NCI-H2029 treated with DMSO at 0.1 percent for 48 hours (cell line): ENCODE results near the gene RPP25.

Experiments used
- DNase-seq: peaks from one replicate; lab custom pipeline; 2025; lab: John Stamatoyannopoulos, UW

Gene RPP25, protein sequence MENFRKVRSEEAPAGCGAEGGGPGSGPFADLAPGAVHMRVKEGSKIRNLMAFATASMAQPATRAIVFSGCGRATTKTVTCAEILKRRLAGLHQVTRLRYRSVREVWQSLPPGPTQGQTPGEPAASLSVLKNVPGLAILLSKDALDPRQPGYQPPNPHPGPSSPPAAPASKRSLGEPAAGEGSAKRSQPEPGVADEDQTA

DNA sequence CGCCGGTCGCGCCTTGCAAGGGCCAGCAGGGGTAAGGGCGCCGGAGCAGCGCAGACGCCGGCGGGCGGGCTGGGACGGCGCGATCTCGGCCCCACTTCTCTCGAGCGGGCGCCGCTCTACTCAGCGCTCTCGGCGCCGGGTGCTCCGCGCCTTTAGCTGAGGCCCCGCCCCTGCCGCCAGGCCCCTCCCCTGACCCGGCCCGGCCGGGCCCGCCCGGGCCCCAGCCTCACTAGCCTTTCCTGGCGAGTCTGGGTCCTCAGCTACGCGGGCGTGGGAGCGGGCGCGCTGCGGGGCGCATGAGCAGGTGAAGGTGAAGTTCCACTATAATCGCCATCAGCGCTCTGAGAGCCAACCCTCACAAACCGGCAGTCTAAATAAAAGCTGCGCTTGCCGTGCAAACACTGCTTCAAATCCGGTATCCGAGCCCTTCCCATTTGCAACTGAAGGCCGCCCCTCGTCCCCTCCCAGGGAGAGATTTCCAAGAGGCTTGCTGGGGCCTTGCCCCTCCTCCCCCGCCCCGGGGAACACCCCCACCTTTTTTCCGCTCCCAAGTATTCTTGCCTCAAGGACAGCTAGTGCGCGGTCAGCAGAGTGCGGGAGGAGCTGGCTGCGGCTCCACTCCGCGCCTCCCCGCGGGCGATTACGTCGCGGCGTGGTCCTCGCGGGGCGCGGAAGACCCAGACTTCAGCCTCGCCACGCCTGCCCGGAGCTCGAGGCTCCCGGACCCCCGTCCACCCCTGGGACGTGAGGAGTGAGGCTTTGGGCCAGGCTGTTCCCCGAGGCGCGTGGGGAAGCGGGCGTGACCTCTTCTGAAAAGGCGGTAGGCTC is at the start of gene RPP25:
Gene RPP25 (minus strand): TSS at position 125 of the 828 bp plus-strand sequence. CDS start 189 bp downstream, outside the sequence.
- DNase-seq: no peak

DNA sequence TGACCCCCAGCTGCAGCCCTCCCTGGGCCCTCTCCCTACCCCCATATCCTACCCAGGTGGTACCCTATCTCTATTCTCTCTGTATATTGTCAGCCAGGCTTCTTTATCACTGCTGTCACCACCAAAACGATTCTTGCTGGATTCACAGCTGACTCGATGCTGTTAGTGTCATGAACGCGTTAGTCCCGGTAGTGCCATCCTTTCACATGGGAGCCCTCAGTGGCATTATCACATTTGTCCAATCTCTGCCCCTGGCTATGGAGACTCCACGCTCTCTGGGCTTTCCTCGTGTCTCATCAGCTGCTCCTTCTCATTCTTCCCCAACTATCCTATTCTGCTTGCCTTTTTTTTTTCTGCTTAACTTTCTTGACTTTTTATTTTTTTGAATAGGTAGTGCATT is 45.8 kb upstream of the RPP25 start:
- DNase-seq: no peak

DNA sequence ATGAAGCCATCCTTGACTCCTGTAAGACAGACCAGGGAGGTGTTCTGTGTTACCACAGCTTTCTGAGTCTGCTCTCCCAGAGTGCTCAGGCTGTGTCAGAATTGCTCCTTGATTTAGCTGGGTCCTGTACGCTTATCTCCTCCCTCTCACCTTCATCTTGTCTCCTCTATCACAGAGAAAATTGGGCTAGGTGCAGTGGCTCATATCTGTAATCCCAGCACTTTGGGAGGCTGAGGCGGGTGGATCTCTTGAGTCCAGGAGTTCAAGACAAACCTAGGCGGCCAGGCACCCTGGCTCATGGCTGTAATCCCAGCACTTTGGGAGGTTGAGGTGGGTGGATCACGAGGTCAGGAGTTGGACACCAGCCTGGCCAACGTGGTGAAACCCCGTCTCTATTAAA is 44.7 kb upstream of the RPP25 start:
- no peak for DNase-seq

DNA sequence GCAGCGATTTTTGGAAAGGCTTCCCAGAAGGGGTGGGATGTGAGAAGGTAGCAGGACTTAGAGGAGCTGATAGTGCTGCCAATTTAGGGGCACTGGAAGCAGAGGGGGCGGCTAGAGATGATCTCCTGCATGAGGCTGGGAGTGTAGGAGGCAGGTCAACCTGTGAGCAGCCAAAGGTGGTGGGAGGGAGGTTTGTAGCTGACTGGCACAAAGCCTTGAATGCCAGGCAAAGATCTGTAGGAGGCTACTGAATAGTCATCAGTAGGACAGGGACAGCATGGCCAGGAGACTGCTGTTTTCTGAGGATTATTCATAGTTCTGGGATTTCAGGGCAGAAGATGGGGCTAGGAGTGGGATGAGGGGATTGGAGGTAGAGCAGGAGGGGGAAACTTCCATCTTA is 41.0 kb upstream of the RPP25 start:
- DNase-seq: no peak

DNA sequence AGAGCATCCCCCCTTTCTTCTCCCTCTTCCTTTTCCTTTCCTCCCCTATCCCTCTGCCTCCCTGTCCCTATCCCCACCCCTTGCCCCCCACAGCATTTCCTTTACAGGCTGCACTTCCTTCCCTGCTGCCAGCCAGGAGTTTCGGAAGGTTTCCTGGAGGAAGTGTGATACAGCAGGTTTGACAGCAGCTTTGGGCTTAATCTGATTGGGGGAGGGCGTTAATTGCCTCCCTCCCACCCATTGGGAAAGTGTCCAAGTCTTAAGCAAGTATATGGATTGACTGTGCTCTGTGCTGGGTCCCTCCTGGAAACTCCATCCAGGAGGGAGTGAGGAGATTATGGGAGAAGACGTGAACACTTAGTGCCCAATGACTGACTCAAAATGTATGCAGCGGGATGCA is 40.6 kb upstream of the RPP25 start:
- DNase-seq: no peak

DNA sequence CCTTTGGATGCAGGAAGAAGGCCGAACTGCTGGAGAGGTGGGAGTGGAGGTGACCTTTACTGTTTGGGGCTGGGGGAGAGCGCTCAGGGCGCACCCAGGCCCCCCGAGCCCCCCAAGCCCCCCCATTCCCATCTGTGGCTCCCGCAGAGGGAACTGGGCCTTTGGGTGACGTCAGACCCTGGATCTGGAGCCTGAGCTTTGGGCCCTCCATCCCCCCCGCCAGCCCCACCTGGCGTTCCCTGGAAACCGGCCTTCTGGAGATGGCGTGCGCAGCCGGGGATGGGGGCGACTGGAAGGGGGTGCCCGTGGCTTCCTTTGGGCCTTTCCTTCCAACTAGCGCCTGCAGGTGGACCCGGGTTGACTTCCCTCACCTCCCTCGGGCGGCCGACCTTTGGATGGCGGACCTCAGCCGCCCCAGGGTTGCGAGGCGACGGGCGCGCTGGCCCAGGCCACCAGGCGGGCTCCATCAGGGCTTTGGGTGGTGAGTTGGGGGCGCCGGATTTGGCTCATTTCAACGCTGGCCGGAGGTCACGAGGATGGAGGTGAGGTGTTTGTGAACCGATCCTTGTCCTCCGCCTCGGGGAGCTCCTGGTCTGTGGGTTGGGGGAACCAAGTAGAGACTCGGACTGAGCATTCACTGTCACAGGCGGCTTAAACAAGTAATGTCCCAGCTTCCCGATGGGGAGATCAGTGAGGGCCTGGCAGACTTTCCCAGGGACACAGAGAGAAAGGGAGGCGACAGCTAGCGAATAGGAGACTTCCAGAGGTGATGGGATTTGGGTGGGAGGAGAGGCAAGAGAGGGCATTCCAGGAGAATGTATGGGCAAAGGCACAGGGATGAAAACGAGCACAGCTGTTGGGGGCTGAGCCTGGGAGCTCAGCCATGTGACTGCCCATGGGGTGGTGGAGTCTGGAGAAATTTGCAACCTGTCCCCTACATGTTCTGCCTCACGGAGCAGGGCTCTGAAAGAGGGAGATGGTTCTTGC is 39.5 kb upstream of the RPP25 start:
- DNase-seq: no peak

DNA sequence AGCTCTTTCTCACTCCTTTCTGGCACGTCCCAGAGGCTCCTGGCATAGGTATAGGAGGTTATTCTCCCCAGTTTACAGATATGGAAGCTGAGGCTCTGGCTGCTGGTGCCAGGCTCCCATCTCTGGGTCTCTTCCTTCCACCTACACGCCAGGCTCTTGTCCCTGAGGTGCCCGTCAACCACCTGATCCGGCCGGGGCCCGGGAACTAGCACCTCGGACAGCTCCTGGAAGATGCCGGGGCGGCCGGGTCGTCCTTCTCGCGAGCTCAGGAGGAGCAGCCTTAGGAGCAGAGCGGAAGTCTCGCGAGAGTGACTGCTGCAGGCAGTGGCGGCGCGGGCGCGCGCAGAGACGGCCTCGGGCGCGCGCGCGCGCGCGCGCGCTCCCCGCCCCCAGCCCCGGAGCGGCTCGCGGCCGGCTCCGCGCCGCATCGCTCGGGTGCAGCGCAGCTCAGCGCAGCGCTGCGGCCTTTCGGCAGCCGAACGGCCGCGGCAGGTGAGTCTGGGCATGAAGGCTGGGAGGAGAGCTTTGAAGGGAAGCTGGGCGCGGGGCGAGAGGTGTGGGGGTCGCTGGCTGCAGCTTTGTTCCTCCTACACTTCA is 38.7 kb upstream of the RPP25 start, which contains the start of gene SCAMP5:
Gene SCAMP5 (plus strand): TSS at position 382 of the 597 bp plus-strand sequence. CDS start 16,277 bp downstream, outside the sequence.
- DNase-seq: peak; percentile 32

DNA sequence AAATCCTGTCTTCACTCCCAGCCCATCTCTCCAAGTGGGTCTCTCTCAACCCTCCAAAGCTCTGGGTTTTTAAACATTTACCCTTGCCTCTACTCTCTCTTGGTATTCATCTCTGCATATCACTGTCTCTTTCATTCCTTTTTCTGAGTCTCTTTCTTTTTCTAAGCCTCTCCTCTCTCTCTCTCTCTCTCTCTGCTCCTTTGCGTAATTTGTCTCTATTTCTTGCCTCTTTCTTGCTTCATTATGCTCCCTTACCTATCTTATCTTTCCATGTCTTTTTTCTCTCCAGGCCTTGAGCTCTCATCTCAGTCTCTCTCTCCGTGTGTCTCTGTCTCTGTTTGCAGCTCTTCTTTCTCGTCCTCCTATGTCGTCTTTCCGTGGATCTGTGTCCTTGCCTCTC is 38.1 kb upstream of the RPP25 start:
- no peak for DNase-seq

DNA sequence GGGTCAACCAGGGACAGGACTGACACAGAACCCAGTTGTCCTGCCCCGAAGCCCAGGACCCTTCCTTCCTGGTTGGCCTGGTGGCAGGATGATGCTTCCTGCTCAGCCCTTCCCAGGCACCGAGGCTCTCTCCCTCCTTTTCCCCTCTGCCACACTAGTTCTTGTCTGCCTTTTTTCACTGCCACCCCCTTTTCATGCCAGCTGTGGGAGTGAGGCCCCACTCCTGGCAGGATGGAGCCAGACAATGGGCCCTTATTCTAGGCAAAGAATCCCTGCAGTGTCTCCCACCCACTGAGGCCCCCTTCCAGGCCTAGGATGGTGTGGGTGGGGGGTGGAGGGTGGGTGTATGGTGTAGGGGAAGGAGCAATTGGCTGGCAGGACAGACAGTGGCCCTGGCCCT is 37.7 kb upstream of the RPP25 start:
- DNase-seq: no peak

DNA sequence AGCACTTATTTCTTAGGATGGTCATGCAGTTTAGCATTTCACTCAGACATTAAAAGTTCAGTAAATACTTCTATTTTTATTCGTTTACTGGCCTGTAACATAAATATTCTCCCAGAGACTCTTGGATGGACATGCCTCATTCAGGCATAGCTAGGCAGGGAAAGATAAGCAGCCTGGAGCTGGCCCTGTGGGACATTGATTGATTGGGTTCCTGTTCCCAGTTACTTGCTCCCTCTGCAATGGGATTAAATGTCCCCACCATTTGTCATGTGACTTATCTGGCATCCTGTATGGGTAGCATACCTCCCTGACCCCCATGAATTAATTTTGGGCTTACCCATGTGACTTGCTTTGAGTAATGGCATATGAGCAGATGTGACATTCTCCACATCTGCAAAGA is 36.0 kb upstream of the RPP25 start:
- no peak for DNase-seq

DNA sequence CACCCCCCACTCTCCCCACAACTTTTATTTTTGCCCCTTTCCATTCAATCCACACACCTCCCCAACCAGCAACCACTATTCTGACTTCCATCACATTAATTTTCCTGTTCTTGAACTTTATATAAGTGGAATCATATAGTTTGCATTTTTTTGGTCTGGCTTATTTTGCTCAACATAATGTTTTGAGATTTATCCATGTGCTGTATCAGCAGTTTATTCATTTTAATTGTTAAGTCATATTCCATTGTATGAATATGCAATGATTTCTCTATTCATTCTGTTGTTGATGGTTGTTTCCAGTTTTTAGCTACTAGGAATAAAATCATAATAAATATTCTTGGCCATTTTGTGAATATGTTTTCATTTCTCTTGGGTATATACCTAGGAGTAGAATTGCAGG is 33.0 kb upstream of the RPP25 start:
- DNase-seq: no peak

DNA sequence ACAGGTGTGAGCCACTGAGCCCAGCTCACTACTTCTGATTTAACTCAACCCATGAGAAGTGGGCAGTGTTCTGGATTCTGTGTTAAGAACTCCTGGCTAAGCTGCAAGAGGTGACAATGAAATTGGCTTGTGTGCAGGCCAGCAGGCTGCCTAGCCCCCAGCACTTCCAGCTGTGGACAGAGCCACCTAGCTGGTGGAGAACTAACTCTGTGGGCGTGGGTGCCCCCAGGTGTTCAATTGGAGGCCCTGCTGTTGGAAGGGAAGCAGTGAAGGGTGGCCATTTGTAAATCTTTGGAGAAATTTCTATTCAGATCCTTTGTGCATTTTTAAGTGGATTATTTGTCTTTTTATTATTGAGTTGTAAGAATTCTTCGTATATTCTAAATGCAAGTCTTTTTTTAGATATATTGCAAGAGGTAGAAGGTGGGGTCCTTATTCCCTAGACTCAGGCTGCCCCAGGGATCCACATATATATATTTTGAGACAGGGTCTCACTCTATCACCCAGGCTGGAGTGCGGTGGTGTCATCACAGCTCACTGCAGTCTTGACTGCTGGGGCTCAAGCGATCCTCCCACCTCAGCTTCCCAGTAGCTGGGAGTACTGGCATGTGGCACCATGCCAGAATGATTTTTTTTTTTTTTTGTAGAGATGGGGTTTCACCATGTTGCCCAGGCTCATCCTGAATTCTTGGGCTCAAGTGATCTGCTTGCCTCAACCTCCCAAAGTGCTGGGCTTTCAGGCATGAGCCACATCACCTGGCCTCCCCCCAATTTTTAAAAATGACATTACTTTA is 31.6 kb upstream of the RPP25 start:
- no peak for DNase-seq

DNA sequence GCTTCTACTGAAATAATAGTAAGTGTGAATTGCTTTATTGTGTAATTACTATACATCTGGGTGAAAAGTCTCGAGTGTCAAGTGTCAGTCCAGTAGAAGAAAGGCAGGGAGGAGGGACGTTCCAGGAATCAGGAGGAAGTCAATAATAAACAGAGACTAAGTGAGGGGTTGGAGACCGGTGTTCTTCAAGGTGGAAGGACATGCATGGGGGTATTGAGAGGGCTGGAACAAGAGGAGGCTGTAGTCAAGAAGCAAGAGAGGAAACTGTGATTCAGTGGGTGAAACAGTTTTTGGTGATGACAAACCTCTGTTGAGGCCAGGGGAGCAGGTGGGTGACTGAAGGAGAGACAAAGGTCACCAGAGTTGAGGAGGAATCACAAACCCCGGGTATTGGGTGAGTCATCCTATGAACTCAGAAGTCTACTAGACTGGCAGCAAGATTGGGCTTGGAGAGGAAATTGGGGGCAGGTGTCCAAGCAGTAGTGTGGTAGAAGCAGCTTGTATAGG is 27.2 kb upstream of the RPP25 start:
- DNase-seq: no peak

DNA sequence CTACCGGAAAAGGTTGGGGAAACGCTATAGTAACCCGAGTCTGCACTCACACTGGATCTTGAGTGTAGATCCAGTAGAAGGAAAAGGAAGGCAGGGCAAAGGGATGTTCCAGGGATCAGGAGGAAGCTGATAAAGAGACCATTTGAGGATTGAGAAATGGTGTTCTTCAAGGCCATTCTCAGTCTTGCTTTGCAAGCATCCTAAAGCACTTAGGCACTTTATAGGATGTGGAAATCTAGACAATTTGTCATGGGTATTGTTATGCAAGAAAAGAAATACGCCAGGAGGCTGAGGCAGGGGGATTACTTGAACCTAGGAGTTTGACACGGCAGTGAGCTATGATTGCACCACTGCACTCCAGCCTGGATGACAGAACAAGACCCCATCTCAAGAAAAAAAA is 25.6 kb upstream of the RPP25 start:
- no peak for DNase-seq

DNA sequence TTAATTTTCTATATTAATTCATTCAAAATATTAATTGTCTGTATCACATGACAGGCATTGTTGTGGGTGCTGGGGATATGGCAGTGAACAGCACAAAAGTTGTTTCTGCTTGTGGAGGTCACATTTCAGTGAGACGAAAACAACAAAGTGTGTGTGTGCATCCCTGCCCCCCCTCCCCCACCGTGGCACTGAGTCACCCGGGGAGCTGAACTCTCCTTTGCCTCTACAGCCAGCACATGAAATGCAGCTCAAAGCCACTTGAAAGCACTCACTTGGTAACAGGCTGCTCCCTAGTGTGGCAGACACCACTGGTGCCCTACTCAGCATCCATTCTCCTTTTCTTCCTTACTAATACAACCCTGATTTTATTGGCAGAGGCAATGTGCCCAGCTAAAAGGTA is 21.9 kb upstream of the RPP25 start:
- DNase-seq: no peak

DNA sequence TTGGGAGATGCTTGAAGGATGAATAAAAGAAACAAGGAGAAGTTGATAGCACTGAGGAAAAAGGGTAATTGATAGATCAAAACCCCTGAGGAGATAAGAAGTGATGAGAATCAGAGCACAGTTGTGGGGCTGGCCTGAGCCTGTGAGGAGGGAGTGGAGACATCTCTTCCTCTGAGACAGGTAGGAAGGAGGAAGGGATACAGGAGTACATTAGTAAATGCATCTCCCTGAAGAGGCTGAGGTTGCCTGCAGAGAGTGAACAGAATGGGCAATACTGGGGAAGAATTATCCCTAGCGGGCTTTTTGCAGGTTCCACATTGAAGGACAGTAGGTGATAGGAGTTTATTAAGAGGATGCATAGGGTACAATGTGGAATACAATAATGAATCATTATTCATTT is 21.5 kb upstream of the RPP25 start:
- no peak for DNase-seq

DNA sequence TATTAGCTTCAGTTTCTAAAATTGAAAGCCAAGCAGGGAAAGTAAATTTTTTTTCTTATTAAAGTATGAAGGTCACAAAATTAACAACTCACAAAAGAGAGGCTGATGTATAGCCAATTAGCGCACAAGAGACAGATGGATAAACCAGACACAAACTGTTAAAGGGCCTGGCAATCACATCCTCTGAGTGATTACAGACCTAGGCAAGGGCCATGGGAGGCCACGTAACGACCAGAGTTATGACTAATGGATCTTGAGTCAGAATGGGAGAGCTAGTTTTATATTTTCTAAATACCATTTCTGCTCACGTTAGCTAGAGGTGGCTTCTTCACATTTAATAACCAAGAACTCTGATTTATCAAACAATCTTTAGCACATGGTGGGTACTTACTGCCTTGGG is 21.0 kb upstream of the RPP25 start:
- DNase-seq: no peak

DNA sequence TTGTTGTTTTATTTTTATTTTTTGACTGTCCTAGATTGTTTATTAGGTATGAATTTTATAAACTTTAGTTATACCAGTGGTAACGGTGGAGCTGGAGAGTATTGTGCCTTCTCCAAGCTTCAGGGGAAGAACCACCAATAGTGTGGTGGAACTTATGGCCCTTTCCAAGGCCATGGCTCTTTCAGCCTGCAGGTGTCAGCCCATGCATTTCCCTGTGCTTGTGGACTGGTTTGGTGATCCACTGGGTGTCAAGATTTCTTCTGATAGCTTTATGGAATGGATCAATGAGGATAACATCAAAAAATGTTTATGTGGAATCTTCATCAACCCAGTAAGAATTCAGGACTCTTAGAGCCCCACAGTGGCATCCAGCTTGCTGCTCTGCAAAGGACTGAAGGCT is 19.6 kb upstream of the RPP25 start:
- no peak for DNase-seq

DNA sequence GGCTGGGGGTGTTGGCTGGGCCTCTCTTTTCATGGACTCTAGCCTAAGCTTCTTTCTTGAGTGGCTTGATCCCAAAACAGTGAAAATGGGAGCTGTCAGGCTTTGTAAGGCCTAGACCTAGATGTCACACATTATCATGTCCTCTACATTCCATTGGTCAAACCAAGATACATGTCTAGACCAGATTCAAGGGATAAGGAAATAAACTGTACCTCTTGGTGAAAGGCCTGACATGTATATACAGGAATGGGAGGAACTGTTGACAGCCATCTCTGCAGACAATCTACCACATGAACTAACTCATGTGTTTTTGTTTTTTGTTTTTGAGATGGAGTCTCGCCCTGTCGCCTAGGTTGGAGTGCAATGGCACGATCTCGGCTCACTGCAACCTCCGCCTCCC is 11.1 kb upstream of the RPP25 start:
- no peak for DNase-seq

DNA sequence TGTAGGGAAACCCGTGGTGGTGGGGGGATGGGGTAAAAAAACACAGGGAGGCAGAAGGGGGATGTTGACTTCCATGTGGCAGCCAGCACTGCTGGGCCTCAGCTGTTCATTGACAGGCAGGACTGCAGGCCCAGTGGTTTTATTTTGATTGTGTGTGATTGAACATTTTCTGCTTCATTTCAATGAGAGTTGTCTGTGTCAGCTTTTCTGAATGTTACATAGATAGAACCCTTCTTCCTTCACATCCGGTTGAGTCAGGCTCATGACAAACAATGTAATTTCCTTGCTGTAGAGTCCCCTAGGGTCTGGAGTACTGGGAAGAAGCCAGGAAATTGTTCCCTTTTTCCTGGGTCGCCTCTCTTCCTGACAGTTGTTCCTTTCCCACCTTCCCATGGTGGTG is 8.2 kb upstream of the RPP25 start:
- DNase-seq: no peak

DNA sequence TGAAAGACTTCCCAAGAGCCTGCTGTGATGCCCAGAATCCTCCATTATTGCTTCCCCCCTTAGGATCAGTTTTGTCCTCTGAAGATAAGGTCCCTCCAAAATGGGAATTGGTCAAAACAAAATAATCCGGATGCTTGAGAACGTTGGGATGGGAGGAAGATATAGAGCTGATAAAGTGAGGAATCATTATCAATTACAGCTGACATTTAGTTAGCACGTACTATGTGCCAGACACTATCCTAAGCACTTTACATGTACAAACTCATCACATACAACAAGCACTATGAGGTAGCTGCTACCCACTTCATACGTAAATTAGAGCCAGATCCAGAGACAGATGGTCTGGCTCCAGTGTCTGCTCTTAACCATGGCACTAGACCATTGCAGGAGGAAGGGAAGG is 6.6 kb upstream of the RPP25 start:
- DNase-seq: no peak
